ENCODE measurements around the gene ZYG11B.

The ZYG11B gene

GRCh38 chr1:52706136-52706670 lies 20.1 kb upstream of the ZYG11B start:
- no peak overlapping the region for H3K4me3 ChIP-seq (ENCODE audit: low read length)
- no peak for DNase-seq
- H3K9me3 ChIP-seq (replicated peaks; ENCODE audit: insufficient read depth, low read length) = no peaks in the 10 kb centered on the region
- H3K27ac ChIP-seq (ENCODE audit: low read length) = no peak overlapping the region
- H3K27me3 ChIP-seq (replicated peaks; ENCODE audit: insufficient read depth, low read length) = no peaks in the 10 kb centered on the region
- H3K4me1 ChIP-seq (ENCODE audit: low read length) = 0 out of 2 replicates have a peak, but pooled peaks cover 3% of the 10 kb centered on the region
- no peaks in the 10 kb centered on the region for H4K20me1 ChIP-seq (ENCODE audit: insufficient read depth, low read length)
- no peaks in the 10 kb centered on the region for H3K9me2 ChIP-seq (replicated peaks; ENCODE audit: insufficient read depth, low read length)
- H3K9ac ChIP-seq (ENCODE audit: low read length) = no peak overlapping the region
- no peaks in the 10 kb centered on the region for H3K79me2 ChIP-seq (ENCODE audit: low read length)
- no peak overlapping the region for H3K4me2 ChIP-seq (ENCODE audit: low read depth, low read length)
- H3K36me3 ChIP-seq (replicated peaks; ENCODE audit: insufficient read depth, low read length) = no peaks in the 10 kb centered on the region
- H3F3A ChIP-seq (ENCODE audit: insufficient read depth, low read length) = peaks cover 6% of the 10 kb centered on the region
- TF ChIP-seq EZH2phosphoT487 (IDR thresholded peaks at IDR 0.05; ENCODE audit: low read length) = no peak
- TF ChIP-seq EZH2 (optimal IDR thresholded peaks at IDR 0.05; ENCODE audit: low read depth, low read length) = no peak
- TF ChIP-seq CTCF (IDR thresholded peaks at IDR 0.05; ENCODE audit: low read length) = no peak
- H2AFZ ChIP-seq (ENCODE audit: low read length) = no peak overlapping the region

DNA sequence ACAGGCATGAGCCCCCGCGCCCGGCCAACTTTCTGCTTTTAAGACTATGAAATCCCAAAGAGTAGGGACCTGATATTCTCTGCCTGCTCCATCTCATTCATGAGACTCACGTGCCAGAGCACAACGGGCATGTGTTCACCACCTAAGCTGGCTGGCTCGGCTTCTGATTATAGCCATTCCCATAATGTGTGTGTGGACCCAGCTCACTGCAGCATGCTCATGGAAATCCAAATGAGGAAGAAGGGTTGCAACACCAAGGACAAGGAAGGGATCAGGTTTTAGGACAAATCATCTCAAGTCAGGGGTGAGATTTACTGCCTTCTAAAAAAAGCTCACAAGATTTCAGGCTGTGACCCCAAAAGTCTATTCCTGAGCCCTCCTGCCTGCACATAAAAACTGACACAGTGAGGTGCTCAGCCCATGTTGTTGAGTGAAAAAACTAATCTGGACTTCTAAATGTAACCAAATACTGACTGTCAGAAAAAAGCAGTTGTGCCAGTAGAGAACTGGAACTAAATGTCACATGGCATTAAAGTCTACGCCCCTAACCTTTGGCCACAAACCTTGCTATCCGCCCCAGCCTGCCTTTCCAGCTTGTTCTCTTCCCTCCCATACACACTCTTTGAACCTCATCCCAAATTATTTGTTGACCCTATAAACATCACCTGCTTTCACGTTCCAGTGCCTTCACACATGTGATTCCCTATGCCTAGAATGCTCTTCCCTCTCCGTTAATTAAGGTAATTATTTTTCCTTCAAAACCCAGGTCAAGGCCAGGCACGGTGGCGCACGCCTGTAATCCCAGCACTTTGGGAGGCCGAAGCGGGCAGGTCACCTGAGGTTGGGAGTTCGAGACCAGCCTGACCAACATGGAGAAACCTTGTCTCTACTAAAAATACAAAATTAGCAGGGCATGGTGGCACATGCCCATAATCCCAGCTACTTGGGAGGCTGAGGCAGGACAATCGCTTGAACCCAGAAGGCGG lies 19.0 kb upstream of the ZYG11B start:
- H3K4me1 ChIP-seq (ENCODE audit: low read length) = 0 out of 2 replicates have a peak, but pooled peaks cover 3% of the 10 kb centered on the region
- H4K20me1 ChIP-seq (ENCODE audit: insufficient read depth, low read length) = no peaks in the 10 kb centered on the region
- no peaks in the 10 kb centered on the region for H3K79me2 ChIP-seq (ENCODE audit: low read length)
- peaks cover 6% of the 10 kb centered on the region for H3F3A ChIP-seq (ENCODE audit: insufficient read depth, low read length)
- H3K4me2 ChIP-seq (ENCODE audit: low read depth, low read length) = no peak overlapping the region
- DNase-seq = no peak
- no peaks in the 10 kb centered on the region for H3K9me3 ChIP-seq (replicated peaks; ENCODE audit: insufficient read depth, low read length)
- H3K9ac ChIP-seq (ENCODE audit: low read length) = no peak overlapping the region
- H3K9me2 ChIP-seq (replicated peaks; ENCODE audit: insufficient read depth, low read length) = no peaks in the 10 kb centered on the region
- no peaks in the 10 kb centered on the region for H3K36me3 ChIP-seq (replicated peaks; ENCODE audit: insufficient read depth, low read length)
- no peaks in the 10 kb centered on the region for H3K27me3 ChIP-seq (replicated peaks; ENCODE audit: insufficient read depth, low read length)
- H3K27ac ChIP-seq (ENCODE audit: low read length) = no peak overlapping the region
- no peak overlapping the region for H3K4me3 ChIP-seq (ENCODE audit: low read length)
- TF ChIP-seq CTCF (IDR thresholded peaks at IDR 0.05; ENCODE audit: low read length) (no peak), EZH2phosphoT487 (IDR thresholded peaks at IDR 0.05; ENCODE audit: low read length) (no peak), EZH2 (optimal IDR thresholded peaks at IDR 0.05; ENCODE audit: low read depth, low read length) (no peak)
- H2AFZ ChIP-seq (ENCODE audit: low read length) = no peak overlapping the region

DNA sequence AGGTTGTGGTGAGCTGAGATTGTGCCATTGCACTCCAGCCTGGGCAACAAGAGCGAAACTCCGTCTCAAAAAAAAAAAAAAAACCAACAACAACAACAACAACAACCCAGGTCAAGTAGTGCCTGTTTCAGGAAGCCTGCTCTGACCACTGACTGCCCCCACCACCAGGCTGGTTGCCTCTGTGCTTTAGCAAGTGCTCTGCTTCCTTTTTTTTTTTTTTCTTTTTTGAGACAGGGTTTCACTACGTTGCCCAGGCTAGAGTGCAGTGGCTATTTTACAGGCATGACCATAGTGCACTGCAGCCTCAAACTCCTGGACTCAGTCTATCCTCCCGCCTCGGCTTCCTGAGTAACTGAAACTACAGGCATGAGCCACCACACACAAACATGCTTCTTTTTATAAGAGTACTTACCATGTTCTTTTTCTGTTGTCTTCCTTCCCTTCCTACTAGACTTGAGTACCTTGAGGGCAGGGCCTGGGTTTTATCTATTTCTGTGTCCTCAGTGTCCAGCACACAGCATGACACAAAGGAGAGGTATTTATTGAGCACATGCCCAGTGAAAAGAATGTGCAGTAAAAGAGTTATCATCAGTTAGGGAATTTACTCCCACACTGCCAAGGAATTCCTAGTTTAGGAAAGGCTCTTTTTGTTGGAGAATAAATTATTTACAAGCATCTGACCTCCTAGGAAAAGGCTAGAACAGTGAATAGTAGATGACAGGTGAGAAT lies 18.2 kb upstream of the ZYG11B start:
- DNase-seq = no peak
- no peak overlapping the region for H3K9ac ChIP-seq (ENCODE audit: low read length)
- 0 out of 2 replicates have a peak, but pooled peaks cover 3% of the 10 kb centered on the region for H3K4me1 ChIP-seq (ENCODE audit: low read length)
- no peaks in the 10 kb centered on the region for H3K9me3 ChIP-seq (replicated peaks; ENCODE audit: insufficient read depth, low read length)
- no peaks in the 10 kb centered on the region for H4K20me1 ChIP-seq (ENCODE audit: insufficient read depth, low read length)
- H3K9me2 ChIP-seq (replicated peaks; ENCODE audit: insufficient read depth, low read length) = no peaks in the 10 kb centered on the region
- no peaks in the 10 kb centered on the region for H3K27me3 ChIP-seq (replicated peaks; ENCODE audit: insufficient read depth, low read length)
- H2AFZ ChIP-seq (ENCODE audit: low read length) = no peak overlapping the region
- no peaks in the 10 kb centered on the region for H3K36me3 ChIP-seq (replicated peaks; ENCODE audit: insufficient read depth, low read length)
- no peak overlapping the region for H3K4me3 ChIP-seq (ENCODE audit: low read length)
- H3K27ac ChIP-seq (ENCODE audit: low read length) = no peak overlapping the region
- TF ChIP-seq EZH2phosphoT487 (IDR thresholded peaks at IDR 0.05; ENCODE audit: low read length) = no peak
- TF ChIP-seq CTCF (IDR thresholded peaks at IDR 0.05; ENCODE audit: low read length) = no peak
- TF ChIP-seq EZH2 (optimal IDR thresholded peaks at IDR 0.05; ENCODE audit: low read depth, low read length) = no peak
- no peaks in the 10 kb centered on the region for H3K79me2 ChIP-seq (ENCODE audit: low read length)
- H3F3A ChIP-seq (ENCODE audit: insufficient read depth, low read length) = peaks cover 5% of the 10 kb centered on the region
- H3K4me2 ChIP-seq (ENCODE audit: low read depth, low read length) = no peak overlapping the region
